Measurements from ENCODE around the gene SMTNL2.
"Not testable (repeated sequence)": the region's sequence is repeated elsewhere in the genome, so short reads cannot be mapped to it uniquely, and the experiment has no call there.

SMTNL2 gene

DNA sequence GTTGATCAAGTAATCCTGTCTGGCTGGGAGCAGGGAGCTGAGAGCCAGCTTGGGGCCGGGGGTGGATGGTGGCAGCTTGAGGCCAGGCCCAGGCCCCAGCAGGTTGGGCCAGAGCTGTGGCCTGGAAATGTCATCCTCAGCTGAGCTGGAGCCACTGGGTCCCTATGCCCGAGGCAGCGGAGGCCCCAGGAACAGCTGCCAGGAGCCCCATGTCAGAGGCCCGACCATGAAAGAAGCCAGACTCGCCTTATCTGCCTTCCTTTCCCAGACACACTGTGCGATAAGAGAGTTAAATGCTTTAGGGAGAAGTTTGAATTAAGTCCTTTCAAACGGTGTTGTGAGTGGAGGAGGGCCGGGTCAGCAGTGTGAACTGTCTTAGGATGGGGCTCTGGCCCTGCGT lies 3.5 kb downstream of the SMTNL2 start:
- DNase-seq = peak; percentile 85

- no peak for DNase-seq
Observed at GRCh38 chr17:4588391-4588790, 4.1 kb downstream of the SMTNL2 start.

- DNase-seq = no peak
Observed at GRCh38 chr17:4588898-4589625, 4.7 kb downstream of the SMTNL2 start.

DNA sequence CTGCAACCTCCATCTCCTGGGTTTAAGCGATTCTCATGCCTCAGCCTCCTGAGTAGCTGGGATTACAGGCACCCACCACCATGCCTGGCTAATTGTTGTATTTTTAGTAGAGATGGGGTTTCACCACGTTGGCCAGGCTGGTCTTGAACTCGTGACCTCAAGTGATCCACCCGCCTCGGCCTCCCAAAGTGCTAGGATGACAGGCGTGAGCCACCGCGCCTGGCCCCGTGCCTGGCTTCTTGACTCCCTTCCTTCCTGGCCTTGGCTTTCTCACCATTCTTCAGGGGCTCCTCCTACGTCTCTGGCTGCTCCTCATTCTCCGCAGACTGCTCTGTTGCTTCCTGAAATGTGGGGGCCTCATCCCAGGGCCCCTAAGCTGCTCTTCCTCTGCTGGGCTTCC lies 5.7 kb downstream of the SMTNL2 start:
- DNase-seq = not testable (repeated sequence)

DNA sequence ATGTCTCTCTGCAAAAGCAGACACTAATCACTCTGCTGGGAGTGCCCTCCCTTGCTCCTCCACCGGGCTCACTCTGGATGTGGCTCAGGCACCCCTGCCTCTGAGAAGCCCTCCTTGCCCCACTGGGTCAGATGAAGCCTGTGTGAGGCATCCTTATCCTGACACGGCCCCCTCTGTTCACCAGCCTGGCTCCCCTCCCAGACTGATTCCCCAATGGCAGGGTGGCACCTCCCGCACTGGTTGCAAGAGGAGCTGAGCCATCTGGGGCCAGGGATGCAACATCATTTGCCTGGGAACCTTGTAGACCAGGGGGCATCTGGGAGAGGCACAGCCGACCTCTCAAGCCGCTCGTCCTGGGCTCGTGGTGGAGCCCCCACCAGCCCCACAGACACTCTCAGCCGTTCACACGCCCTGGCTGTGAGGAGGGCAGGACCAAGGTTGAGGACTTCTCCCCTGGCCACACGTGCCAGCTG lies 6.7 kb downstream of the SMTNL2 start:
- no peak for DNase-seq

- no peak for DNase-seq
Observed at GRCh38 chr17:4591529-4591928, 7.2 kb downstream of the SMTNL2 start.

GRCh38 chr17:4592240-4593005 lies 8.1 kb downstream of the SMTNL2 start:
- no peak for DNase-seq

DNA sequence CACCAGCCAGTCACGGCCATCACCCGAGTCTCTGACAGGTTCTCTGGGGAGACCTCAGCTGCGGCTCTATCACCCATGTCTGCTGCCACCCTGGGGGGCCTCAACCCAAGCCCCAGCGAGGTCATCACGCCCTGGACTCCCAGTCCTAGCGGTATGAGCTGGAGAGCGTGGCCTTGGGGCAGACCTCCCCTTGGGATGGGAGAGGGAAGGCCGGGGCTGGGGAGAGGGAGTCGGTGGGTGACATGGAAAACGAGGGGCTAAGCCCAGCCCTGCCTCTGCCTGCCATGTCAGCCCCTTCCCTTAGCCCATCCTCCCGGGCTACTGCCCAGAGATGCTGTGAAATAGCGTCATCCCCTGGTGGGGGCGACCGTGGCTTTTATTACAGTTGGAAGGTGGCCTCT lies 8.7 kb downstream of the SMTNL2 start:
- no peak for DNase-seq

DNA sequence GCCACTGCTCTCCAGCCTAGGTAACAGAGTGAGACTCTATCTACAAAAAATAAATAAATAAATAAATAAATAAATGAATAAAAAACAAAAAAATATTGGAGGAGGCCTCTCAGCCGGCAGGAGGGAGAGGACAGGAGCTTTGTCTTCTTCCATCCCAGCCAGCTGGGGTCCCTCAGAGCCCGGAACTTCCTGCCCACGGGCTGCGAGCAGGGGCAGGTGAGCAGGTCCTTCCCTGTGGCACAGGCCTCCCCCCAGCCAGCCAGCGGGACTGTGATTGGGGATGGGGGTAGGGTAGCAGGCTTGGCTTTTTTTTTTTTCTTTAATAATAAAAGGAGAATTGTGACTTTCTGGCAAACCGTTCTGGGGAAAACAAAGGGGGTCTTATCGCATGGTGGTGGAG lies 10.1 kb downstream of the SMTNL2 start:
- DNase-seq = no peak

DNA sequence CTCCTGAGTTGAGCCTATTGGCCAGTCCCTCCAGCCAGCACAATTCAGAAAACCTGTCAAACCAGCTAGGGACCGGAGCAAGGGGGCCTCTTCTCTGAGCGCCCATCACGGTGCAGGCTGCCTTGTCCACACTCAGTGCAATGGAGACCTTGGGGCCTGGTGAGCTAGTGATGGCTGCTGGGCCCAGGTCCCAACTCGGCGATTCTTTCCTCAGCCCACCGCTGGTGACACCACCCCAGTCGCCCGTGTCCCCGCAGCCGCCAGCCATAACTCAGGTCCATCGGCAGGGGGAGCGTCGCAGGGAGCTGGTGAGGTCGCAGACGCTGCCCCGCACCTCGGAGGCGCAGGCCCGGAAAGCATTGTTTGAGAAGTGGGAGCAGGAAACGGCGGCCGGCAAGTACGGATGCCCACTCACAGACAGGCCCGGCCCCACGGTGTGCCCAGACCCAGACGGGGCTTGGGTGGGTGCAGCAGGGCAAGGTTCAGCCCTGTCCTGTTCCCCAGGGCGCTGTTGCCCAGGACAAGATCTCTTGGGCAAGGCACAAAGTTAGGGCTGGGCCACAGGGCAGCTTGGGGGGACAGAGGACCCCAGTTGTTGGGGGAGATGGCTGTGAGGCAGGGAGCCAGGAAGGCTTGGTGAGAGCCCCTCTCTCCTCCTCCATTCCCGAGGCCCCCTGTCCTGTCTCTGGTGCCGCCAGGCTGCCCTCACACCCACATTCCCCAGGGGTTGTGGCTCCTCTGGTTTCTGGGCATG lies 10.8 kb downstream of the SMTNL2 start:
- DNase-seq = peak; percentile 73

DNA sequence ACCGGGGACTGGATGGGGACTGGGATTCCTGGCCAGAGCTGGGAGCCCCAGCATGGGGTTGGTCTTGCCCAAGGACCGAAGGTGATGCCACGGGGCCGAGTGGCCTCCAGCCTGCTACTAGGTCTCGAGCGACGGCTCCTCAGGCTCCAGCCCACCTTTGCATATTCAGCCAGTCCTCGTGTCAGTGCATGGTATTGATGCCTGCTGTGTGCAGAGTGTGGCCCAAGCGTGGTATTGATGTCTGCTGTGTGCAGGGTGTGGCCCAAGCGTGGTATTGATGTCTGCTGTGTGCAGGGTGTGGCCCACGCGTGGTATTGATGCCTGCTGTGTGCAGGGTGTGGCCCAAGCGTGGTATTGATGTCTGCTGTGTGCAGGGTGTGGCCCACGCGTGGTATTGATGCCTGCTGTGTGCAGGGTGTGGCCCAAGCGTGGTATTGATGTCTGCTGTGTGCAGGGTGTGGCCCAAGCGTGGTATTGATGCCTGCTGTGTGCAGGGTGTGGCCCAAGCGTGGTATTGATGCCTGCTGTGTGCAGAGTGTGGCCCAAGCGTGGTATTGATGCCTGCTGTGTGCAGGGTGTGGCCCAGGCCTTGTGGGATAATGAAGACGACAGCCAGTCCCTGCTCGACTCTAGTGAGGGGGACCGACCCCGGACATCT lies 11.5 kb downstream of the SMTNL2 start:
- not testable (repeated sequence) for DNase-seq

- no peak for DNase-seq
Observed at GRCh38 chr17:4596636-4597380, 12.5 kb downstream of the SMTNL2 start.

DNA sequence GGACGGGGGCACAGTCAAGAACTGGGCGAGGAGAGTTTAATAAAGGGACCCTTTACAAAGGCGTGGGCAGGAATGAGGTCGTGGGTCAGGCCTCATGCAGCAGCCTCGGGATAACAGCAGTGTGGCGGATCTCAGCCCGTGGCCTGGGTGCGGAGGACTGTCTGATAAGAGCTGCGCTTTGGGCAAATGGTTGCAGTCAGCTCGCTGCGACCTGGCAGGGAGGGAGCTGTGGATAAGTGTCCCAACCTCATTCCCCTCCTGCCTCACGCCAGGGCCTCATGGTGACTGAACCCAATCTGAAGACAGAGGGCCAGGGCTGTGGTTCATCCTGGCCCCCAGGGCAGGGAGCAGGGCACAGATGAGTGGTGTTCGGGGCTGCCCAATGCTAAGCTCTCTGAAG lies 13.6 kb downstream of the SMTNL2 start:
- no peak for DNase-seq

GRCh38 chr17:4598776-4599504 lies 14.6 kb downstream of the SMTNL2 start:
- no peak for DNase-seq

GRCh38 chr17:4599505-4600281 lies 15.4 kb downstream of the SMTNL2 start:
- DNase-seq = peak; percentile 63

- no peak for DNase-seq
Observed at GRCh38 chr17:4600563-4600962, 16.2 kb downstream of the SMTNL2 start.

DNA sequence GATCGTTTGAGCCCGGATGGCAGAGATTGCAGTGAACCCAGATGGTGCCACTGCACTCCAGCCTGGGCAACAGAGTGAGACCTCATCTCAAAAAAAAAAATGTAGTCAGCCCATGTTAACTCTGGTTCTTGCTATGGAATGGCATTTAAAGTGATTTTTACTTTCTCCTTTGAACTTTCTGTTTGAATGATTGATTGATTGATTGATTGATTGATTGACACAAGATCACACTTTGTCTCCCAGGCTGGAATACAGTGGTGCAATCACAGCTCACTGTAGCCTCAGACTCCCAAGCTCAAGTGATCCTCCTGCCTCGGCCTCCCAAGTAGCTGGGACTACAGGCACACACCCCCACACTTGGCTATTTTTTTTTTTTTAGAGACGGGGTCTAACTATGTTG lies 17.0 kb downstream of the SMTNL2 start:
- DNase-seq = no peak

- DNase-seq = no peak
Observed at GRCh38 chr17:4602041-4602440, 17.7 kb downstream of the SMTNL2 start.

- DNase-seq = peak; percentile 21
Observed at GRCh38 chr17:4604111-4604644, 19.8 kb downstream of the SMTNL2 start.

DNA sequence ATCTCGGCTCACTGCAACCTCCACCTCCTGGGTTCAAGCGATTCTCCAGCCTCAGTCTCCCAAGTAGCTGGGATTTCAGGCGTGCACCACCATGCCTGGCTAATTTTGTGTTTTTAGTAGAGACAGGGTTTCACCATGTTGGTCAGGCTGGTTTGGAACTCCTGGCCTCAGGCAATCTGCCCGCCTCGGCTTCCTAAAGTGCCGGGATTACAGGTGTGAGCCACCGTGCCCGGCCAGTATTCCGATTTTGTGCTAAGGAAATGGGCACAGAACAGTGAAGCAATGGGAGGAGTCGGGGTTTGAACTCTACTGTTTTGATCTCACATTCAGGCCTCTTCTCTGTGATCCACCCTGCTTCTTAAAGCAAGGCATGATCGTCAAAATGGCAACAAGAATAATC lies 20.4 kb downstream of the SMTNL2 start:
- DNase-seq = not testable (repeated sequence)

Data from OCI-M1 (cell line).